ENCODE data around the gene ZNF428. TPM values are rescaled to one million over a fixed set of nuclear protein-coding genes. Genes with fewer than 3 reads are reported as not detected.

The ZNF428 gene
- total RNA-seq, 1 experiment from 2014 or later: 46.8 TPM

GRCh38 chr19:43667876-43668405, 48.5 kb upstream of the ZNF428 start:
- Histone ChIP-seq H3K27me3 (ENCODE audit: low read length) (no peaks in the 10 kb centered on the region), H3K79me2 (ENCODE audit: low read length) (peaks cover 41% of the 10 kb centered on the region), H3K9me2 (replicated peaks; ENCODE audit: low read length) (no peaks in the 10 kb centered on the region), H4K20me1 (ENCODE audit: low read length) (peaks cover 28% of the 10 kb centered on the region), H3K36me3 (ENCODE audit: low read depth, low read length) (peaks cover 37% of the 10 kb centered on the region), H3F3A (ENCODE audit: low read length, unreplicated experiment) (no peaks in the 10 kb centered on the region), H2AFZ (ENCODE audit: low read length) (no peak overlapping the region), H3K4me1 (ENCODE audit: insufficient read depth, low read length) (peaks cover 9% of the 10 kb centered on the region; the same call in 1 of the 2 replicates), H3K4me3 (ENCODE audit: low read length) (peak overlapping the region; percentile 99), H3K27ac (ENCODE audit: low read length) (no peak overlapping the region), H3K9ac (ENCODE audit: low read length) (no peak overlapping the region; the same call in 1 of the 2 replicates), H3K4me2 (ENCODE audit: low read length) (peak overlapping the region; percentile 84), H3K9me3 (ENCODE audit: low read length) (no peaks in the 10 kb centered on the region)
- TF ChIP-seq EZH2 (IDR thresholded peaks at IDR 0.05; ENCODE audit: low read length, unreplicated experiment) (no peak), EZH2phosphoT487 (IDR thresholded peaks at IDR 0.05; ENCODE audit: borderline replicate concordance, low read length) (no peak), CTCF (conservative IDR thresholded peaks at IDR 0.05; ENCODE audit: low read depth, low read length) (no peak)
- intact Hi-C loops (cut with micrococcal nuclease): loop anchor here (2.0 to 5.0 kb wide), 2 partner anchors 33 to 74 kb away; no protein-coding TSS in a partner anchor
- POLR2A ChIA-PET (ENCODE audit: unreplicated experiment): interaction anchor here (0.6 to 1.1 kb wide), 15 partner anchors 21 to 1425 kb away, joined by 3 to 23 read pairs (median 5); partner anchors contain the start of genes IRGQ, SMG9, ZNF575 and ZNF576
- BruUV-seq (replicated peaks): no TSS peak
- DNase-seq: no peak
- CTCF ChIA-PET: interaction anchor here (0.5 to 1.1 kb wide), 15 partner anchors 9 to 142 kb away, joined by 3 to 11 read pairs (median 5); no protein-coding TSS in a partner anchor
- no peak for ATAC-seq

GRCh38 chr19:43667126-43667875, 47.9 kb upstream of the ZNF428 start:
- POLR2A ChIA-PET (ENCODE audit: unreplicated experiment): no interaction called here
- Histone ChIP-seq H3F3A (ENCODE audit: low read length, unreplicated experiment) (no peaks in the 10 kb centered on the region), H3K9me3 (ENCODE audit: low read length) (no peaks in the 10 kb centered on the region), H2AFZ (ENCODE audit: low read length) (no peak overlapping the region), H3K27ac (ENCODE audit: low read length) (no peak overlapping the region), H3K4me2 (ENCODE audit: low read length) (peak overlapping the region; percentile 84), H3K9me2 (replicated peaks; ENCODE audit: low read length) (no peaks in the 10 kb centered on the region), H3K4me3 (ENCODE audit: low read length) (peak overlapping the region; percentile 99), H3K36me3 (ENCODE audit: low read depth, low read length) (peaks cover 43% of the 10 kb centered on the region), H3K4me1 (ENCODE audit: insufficient read depth, low read length) (peaks cover 8% of the 10 kb centered on the region; the same call in 1 of the 2 replicates), H3K79me2 (ENCODE audit: low read length) (peaks cover 44% of the 10 kb centered on the region), H4K20me1 (ENCODE audit: low read length) (peaks cover 28% of the 10 kb centered on the region), H3K27me3 (ENCODE audit: low read length) (no peaks in the 10 kb centered on the region), H3K9ac (ENCODE audit: low read length) (no peak overlapping the region)
- intact Hi-C loops (cut with micrococcal nuclease): loop anchor here (5.0 kb wide), 1 partner anchor 75 kb away; no protein-coding TSS in a partner anchor
- no TSS peak for BruUV-seq (replicated peaks)
- CTCF ChIA-PET: no interaction called here
- no peak for DNase-seq
- TF ChIP-seq CTCF (conservative IDR thresholded peaks at IDR 0.05; ENCODE audit: low read depth, low read length): no peak
- no peak for TF ChIP-seq EZH2phosphoT487 (IDR thresholded peaks at IDR 0.05; ENCODE audit: borderline replicate concordance, low read length)
- no peak for TF ChIP-seq EZH2 (IDR thresholded peaks at IDR 0.05; ENCODE audit: low read length, unreplicated experiment)
- no peak for ATAC-seq
